RPMI7951 (cell line): Measurements from ENCODE around the gene GOLGA8K. TPM values are rescaled to one million over a fixed set of nuclear protein-coding genes. Genes with fewer than 3 reads are reported as not detected.
"Not testable (repeated sequence)": the region's sequence is repeated elsewhere in the genome, so short reads cannot be mapped to it uniquely, and the experiment has no call there.

ENCODE experiments used
- DNase-seq: peaks from one replicate; pipeline ENCODE4 v3.0.0-alpha.2; 2012; ENCODE audit warnings: low read depth
- total RNA-seq: library from RNA; depleted of rRNA; stranded (reverse); fragments of >200 nt; shearing (Covaris generic); gene quantifications from 2 replicates; pipeline ENCODE4 v1.2.3, GENCODE V29; 2014; rRNA removed

The GOLGA8K gene
- total RNA-seq, 1 experiment from 2014 or later: 0.12 TPM

DNA sequence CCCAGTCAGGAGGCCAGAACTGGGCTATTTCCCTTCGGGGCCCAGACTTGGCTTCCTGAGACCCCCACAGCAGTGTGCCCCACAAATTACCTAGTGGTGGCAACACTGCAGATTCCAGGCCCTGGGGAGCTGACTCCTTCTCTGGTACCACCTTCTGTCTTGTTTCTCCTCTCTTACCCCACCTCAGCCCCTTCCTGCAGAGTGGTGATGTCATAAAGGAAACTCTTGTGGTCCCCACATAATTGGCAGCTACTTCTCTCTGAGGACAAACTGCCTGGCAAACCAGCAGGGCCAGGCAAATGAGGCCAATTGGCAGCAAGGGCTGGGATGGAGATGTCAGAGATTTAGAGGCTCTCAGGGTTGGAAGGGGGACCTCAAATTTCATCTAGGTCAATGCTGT is 44.6 kb downstream of the GOLGA8K start:
- DNase-seq: not testable (repeated sequence)

DNA sequence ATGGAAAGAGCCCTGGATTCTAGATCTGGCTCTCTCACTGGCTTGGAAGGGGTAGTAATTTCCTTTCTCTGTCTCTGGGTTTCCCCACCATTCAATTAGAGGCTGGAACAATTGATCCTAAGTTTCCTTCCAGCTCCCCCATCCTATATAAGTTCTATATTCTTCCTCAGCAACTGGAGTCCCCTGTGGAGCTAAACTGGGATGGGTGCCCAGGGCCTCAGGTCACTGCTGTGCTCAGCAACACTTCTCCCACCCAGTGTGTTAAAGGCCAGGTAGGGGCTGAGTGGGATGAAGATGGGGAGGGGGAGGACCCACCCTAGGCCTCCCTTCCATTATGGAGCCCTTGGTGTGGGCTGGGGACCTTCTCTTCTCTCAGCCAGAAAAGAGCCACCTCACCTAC is 46.2 kb downstream of the GOLGA8K start:
- DNase-seq: not testable (repeated sequence)

DNA sequence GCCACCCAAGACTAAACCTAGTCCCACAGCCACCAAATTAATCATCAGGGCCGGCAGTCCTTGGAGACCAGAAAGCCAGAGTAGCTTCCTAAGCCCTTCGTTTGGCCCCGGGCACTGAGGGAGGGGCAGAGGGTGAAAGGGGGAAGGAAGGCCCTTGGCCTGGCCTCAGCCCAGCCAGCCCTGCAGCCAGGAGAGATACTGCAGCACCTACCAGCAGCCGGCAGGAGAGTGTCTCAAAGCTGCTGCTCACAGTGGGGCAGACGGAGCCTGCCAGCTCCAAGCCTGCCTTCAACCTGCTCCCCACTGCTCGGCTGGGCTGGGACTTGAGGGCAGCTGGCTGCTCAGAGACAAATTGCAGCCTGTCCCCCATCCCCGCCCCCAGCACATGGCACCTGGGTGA is 50.3 kb downstream of the GOLGA8K start:
- not testable (repeated sequence) for DNase-seq

DNA sequence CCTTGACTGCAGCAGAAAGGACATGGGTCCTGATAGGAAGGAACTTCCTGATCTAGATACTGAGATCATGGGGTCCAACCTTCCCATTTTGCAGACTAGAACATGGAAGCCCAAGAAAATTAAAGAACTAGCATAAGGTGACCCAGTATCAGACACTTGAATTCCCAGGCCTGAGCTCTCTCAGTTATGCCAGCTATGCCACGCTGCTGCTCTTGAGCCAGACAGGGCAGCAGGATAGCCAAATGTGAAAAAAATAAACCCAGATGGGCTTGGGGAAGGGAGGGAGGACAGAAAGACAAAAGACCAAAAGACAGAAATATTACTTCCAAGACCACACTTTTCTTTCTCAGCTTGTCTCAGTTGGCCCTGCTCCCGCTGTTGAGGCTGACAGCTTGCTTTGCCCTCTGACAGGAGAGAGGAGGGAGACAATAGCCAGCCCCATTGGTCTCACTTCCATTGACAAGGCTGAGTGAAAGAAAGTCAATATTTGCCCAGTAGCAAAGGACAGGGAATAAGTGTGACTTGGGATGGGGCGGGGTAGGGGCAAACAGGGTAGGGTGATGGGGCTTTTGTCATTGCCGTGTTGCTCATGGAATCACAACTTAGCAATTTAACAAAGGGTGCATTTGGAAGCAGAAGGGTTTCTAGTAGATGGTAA is 52.4 kb downstream of the GOLGA8K start:
- not testable (repeated sequence) for DNase-seq

DNA sequence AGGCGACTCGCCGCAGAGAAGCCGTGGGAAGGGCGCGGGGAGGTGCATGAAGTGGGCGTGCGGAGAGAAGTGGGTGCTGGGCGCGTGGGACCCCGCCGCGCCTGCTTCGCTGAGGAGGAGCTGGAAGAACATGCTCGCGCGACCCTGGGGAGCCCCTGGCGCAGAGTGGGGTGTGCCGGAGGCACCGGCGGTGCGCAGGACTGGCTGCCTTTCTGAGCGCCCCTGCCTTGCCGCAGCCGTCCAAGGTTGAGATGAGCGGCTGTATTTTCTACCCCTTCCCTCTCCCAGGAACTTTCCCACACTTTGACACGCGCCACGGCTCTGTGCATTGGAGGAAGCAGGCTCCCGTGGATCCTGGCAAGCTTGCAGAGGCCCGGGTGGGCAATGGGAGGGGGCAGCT is 56.1 kb downstream of the GOLGA8K start:
- not testable (repeated sequence) for DNase-seq

DNA sequence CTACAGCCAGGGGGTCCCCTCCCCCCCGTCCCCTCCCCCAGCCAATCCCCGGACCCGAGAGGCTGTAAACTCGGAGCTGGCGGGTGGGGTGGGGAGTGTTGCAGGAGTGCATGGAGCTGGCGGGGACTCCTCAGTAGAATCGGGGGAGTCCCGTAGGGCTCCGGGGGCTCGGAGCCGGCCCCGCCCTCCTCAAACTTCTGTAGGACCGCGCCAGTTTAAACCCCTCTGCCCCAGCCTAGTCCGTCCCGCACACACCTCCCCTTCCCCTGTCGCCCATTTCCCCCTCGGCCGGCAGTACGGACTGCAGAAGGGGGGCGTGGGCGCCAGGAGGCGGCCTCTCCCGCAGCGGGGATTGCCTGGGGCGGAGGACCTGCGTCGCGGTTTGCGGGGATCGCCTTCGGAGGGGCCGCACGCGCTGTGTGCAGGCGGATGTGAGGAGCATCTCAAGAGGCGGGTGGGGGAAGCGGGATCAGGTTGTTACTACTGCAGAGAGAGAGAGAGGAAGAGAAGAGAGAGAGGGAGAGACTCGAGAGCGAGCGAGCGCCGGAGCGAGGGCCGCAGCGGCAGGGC is 57.0 kb downstream of the GOLGA8K start:
- not testable (repeated sequence) for DNase-seq

DNA sequence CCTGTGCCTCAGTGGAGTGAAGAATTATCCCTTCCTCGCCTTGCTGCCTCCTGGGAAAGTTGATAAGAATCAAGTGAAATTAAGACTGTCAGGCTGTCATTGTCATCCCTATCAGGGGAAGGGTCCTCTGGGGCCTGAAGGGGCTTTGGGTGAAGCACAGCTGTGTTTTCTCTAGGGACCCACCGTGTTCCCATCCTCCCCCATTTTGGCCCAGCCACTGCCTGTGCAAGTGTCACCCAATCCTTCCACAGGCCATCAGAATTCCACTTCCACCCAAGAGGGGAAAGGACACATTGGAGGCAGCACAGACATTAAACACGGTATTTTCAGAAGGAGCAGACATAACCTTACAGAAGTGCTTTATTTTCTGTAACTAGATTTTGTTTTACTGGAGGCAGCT is 59.2 kb downstream of the GOLGA8K start:
- not testable (repeated sequence) for DNase-seq

Other genes with a start within 250 kb of the GOLGA8K start
- 0.10 TPM in 1 of 2 replicates, not detected in the other for gene GOLGA8O, start 52.3 kb upstream of the GOLGA8K start, total RNA-seq
- 0.49 and 0.72 TPM in 2 replicates for gene GOLGA8N, start 190.2 kb upstream of the GOLGA8K start, total RNA-seq
- gene ARHGAP11A, start 212.2 kb upstream of the GOLGA8K start, total RNA-seq: 73.0 and 92.2 TPM in 2 replicates
- gene SCG5, start 238.4 kb upstream of the GOLGA8K start, total RNA-seq: 91.9 and 99.1 TPM in 2 replicates